GM10248 (cell line): ENCODE results near the gene TRNAU1AP.
"Not testable (repeated sequence)": the region's sequence is repeated elsewhere in the genome, so short reads cannot be mapped to it uniquely, and the experiment has no call there.

Experiments
- CTCF ChIA-PET: fragments of 300-600 bp; sonication (Branson Sonifier 250); formaldehyde crosslinking; extraction: SDS; loops from one replicate; lab custom pipeline; 2021; ENCODE audit warnings: antibody characterized with exemption; lab: Yijun Ruan, JAX
- POLR2A ChIA-PET: fragments of 350-650 bp; sonication (Branson Sonifier 250); formaldehyde crosslinking; extraction: SDS; loops from one replicate; lab custom pipeline; 2020; ENCODE audit warnings: antibody characterized with exemption; lab: Yijun Ruan, JAX
- DNase-seq: peaks from one replicate; pipeline ENCODE4 v3.0.0; 2012; ENCODE audit errors: extremely low spot score
- CTCF ChIP-seq: IDR thresholded peaks from 2 replicates; pipeline ENCODE4 v1.5.1; 2012; ENCODE audit warnings: mild to moderate bottlenecking, low read depth; ENCODE audit errors: extremely low read depth, missing control alignments, control extremely low read depth

Gene TRNAU1AP

GRCh38 chr1:28566931-28567330 is 14.0 kb downstream of the TRNAU1AP start:
- DNase-seq, result no peak
- no peak for TF ChIP-seq CTCF
- ChIA-PET CTCF (interaction anchor here (1.0 kb wide), 2 partner anchors 10 to 14 kb away, joined by 3 to 4 read pairs; no protein-coding TSS in a partner anchor), POLR2A (interaction anchor here (1.2 kb wide), 1 partner anchor 14 kb away, joined by 7 read pairs; no protein-coding TSS in a partner anchor)

- CTCF ChIA-PET, result interaction anchor here (1.1 to 1.2 kb wide), 2 partner anchors 8 to 10 kb away, joined by 3 to 6 read pairs; no protein-coding TSS in a partner anchor
- POLR2A ChIA-PET, result interaction anchor here (4.8 kb wide), 1 partner anchor 8 kb away, joined by 45 read pairs; no protein-coding TSS in a partner anchor
These were observed 19.0 kb downstream of the TRNAU1AP start for GRCh38 chr1:28571911-28572310.

GRCh38 chr1:28572891-28573290 is 20.0 kb downstream of the TRNAU1AP start:
- CTCF ChIA-PET, result interaction anchor here (1.2 kb wide), 1 partner anchor 9 kb away, joined by 3 read pairs; no protein-coding TSS in a partner anchor
- not testable (repeated sequence) for DNase-seq
- POLR2A ChIA-PET, result interaction anchor here (4.8 kb wide), 1 partner anchor 7 kb away, joined by 45 read pairs; no protein-coding TSS in a partner anchor

More at GRCh38 chr1:28571911-28572310, 19.0 kb downstream of the TRNAU1AP start:
- DNase-seq, result no peak
- TF ChIP-seq CTCF, result no peak

GRCh38 chr1:28573564-28573963 is 20.7 kb downstream of the TRNAU1AP start:
- ChIA-PET CTCF (no interaction called here), POLR2A (no interaction called here)
- TF ChIP-seq CTCF, result no peak
- DNase-seq, result no peak

GRCh38 chr1:28577052-28577678 is 24.3 kb downstream of the TRNAU1AP start:
- POLR2A ChIA-PET, result interaction anchor here (0.6 to 3.2 kb wide), 6 partner anchors 13 to 865 kb away, joined by 3 to 10 read pairs (median 4); partner anchors contain the start of gene TRNAU1AP
- no peak for DNase-seq
- no peak for TF ChIP-seq CTCF
- CTCF ChIA-PET, result interaction anchor here (0.8 to 1.5 kb wide), 3 partner anchors 10 to 329 kb away, joined by 3 to 4 read pairs (median 4); partner anchors contain the start of gene YTHDF2

- TF ChIP-seq CTCF, result no peak
- ChIA-PET CTCF (interaction anchor here (0.8 to 3.0 kb wide), 7 partner anchors 11 to 330 kb away, joined by 3 to 13 read pairs (median 4); partner anchors contain the start of gene YTHDF2), POLR2A (interaction anchor here (1.0 to 4.9 kb wide), 7 partner anchors 7 to 159 kb away, joined by 3 to 49 read pairs (median 8); partner anchors contain the start of genes RCC1, TAF12, TRNAU1AP and YTHDF2)
- no peak for DNase-seq
These were observed 25.1 kb downstream of the TRNAU1AP start for GRCh38 chr1:28577738-28578536.
